ENCODE data around the gene RTN4RL1. TPM values are rescaled to one million over a fixed set of nuclear protein-coding genes. Genes with fewer than 3 reads are reported as not detected.

RTN4RL1 gene
- total and polyA plus RNA-seq, 4 experiments from 2014 or later = 0.27 to 2.0 (median 0.39) TPM

GRCh38 chr17:2055292-2056205 is 30.4 kb upstream of the RTN4RL1 start:
- intact Hi-C loops (cut with micrococcal nuclease) = loop anchor here (1.0 to 2.0 kb wide), 2 partner anchors 227 to 281 kb away; partner anchors contain the start of genes SGSM2 and TSR1
- POLR2A ChIA-PET (ENCODE audit: partially characterized antibody) = interaction anchor here (0.6 to 6.8 kb wide), 26 partner anchors 9 to 1056 kb away, joined by 3 to 75 read pairs (median 4); partner anchors contain the start of genes RILP, RTN4RL1, SMG6 and SRR
- Mint-ChIP-seq H3K9me3 (no peaks in the 10 kb centered on the region), H3K27ac (no peak overlapping the region), H3K4me1 (peaks cover 13 to 34% (median 23%) of the 10 kb centered on the region in 4 donors), H3K27me3 (no peaks in the 10 kb centered on the region), H3K36me3 (peaks cover under 1 to 9% of the 10 kb centered on the region in 2 donors), H3K4me3 (peak overlapping the region in 1 of 8 donors; percentile 69)
- Histone ChIP-seq H3K9me3 (ENCODE audit: control insufficient read depth in 1 of 2, low read length in 2 of 2) (no peaks in the 10 kb centered on the region), H3K27ac (ENCODE audit: low read depth, low read length) (peak overlapping the region; percentile 71), H3K27me3 (ENCODE audit: insufficient read depth, low read length) (no peaks in the 10 kb centered on the region), H3K36me3 (ENCODE audit: insufficient read depth, low read length) (no peaks in the 10 kb centered on the region), H3K4me1 (ENCODE audit: insufficient read depth, low read length) (peaks cover 30% of the 10 kb centered on the region), H3K4me3 (ENCODE audit: low read length in 2 of 2) (peak overlapping the region in 1 of 2 donors; percentile 63)
- DNase-seq = peak in 3 of 5 donors; percentile 32 to 44 (median 39)
- CTCF ChIA-PET (ENCODE audit: partially characterized antibody) = interaction anchor here (0.6 to 8.6 kb wide), 32 partner anchors 9 to 339 kb away, joined by 3 to 192 read pairs (median 6); partner anchors contain the start of genes SMG6, SRR and TSR1

- Mint-ChIP-seq H3K9me3 (no peaks in the 10 kb centered on the region), H3K4me1 (peaks cover 13 to 34% (median 21%) of the 10 kb centered on the region in 4 donors), H3K27me3 (no peaks in the 10 kb centered on the region), H3K27ac (peak within 1 kb of the TSS; percentile 87 to 96 (median 92)), H3K36me3 (peaks cover 0 to 4% of the 10 kb centered on the region in 2 donors), H3K4me3 (peak within 1 kb of the TSS; percentile 79 to 91 (median 83))
- Histone ChIP-seq H3K27ac (ENCODE audit: low read depth, low read length) (peak within 1 kb of the TSS; percentile 71), H3K27me3 (ENCODE audit: insufficient read depth, low read length) (no peaks in the 10 kb centered on the region), H3K9me3 (ENCODE audit: control insufficient read depth in 1 of 2, low read length in 2 of 2) (no peaks in the 10 kb centered on the region), H3K4me1 (ENCODE audit: insufficient read depth, low read length) (peaks cover 30% of the 10 kb centered on the region), H3K4me3 (ENCODE audit: low read length in 2 of 2) (peak within 1 kb of the TSS; percentile 47 to 63), H3K36me3 (ENCODE audit: insufficient read depth, low read length) (no peaks in the 10 kb centered on the region)
- ChIA-PET POLR2A (ENCODE audit: partially characterized antibody) (interaction anchor here (0.7 to 6.8 kb wide), 24 partner anchors 10 to 338 kb away, joined by 3 to 75 read pairs (median 6); partner anchors contain the start of genes RTN4RL1, SMG6, SRR and TSR1), CTCF (ENCODE audit: partially characterized antibody) (interaction anchor here (0.5 to 8.6 kb wide), 43 partner anchors 9 to 406 kb away, joined by 3 to 192 read pairs (median 5); partner anchors contain the start of genes SMG6 and SRR)
- peak; percentile 74 to 86 (median 83) for DNase-seq
- intact Hi-C loops (cut with micrococcal nuclease) = loop anchor here (1.0 to 2.0 kb wide), 6 partner anchors 190 to 347 kb away; partner anchors contain the start of genes MNT, SGSM2, SMG6 and SRR
Observed at GRCh38 chr17:2054512-2055291, 29.6 kb upstream of the RTN4RL1 start, which contains the start of gene HIC1. TSS of gene HIC1 (plus strand) at chr17:2055103. CDS start at chr17:2056691, 1,588 bp downstream.

GRCh38 chr17:2054262-2054511 is 29.1 kb upstream of the RTN4RL1 start:
- ChIA-PET POLR2A (ENCODE audit: partially characterized antibody) (interaction anchor here (0.7 to 6.8 kb wide), 16 partner anchors 13 to 282 kb away, joined by 3 to 75 read pairs (median 14); partner anchors contain the start of genes SMG6, SRR and TSR1), CTCF (ENCODE audit: partially characterized antibody) (interaction anchor here (0.5 to 8.6 kb wide), 38 partner anchors 8 to 405 kb away, joined by 3 to 192 read pairs (median 5); partner anchors contain the start of genes SMG6 and SRR)
- DNase-seq = no peak
- Mint-ChIP-seq H3K27me3 (no peaks in the 10 kb centered on the region), H3K9me3 (no peaks in the 10 kb centered on the region), H3K4me3 (peak overlapping the region; percentile 79 to 91 (median 83)), H3K27ac (peak overlapping the region; percentile 87 to 96 (median 92)), H3K4me1 (peaks cover 13 to 32% (median 19%) of the 10 kb centered on the region in 4 donors), H3K36me3 (peaks cover 0 to 4% of the 10 kb centered on the region in 2 donors)
- peak overlapping the region; percentile 71 for H3K27ac ChIP-seq (ENCODE audit: low read depth, low read length)
- intact Hi-C loops (cut with micrococcal nuclease) = loop anchor here (1.0 to 2.0 kb wide), 5 partner anchors 190 to 347 kb away; partner anchors contain the start of genes MNT, SGSM2, SMG6 and SRR
- H3K4me1 ChIP-seq (ENCODE audit: insufficient read depth, low read length) = peaks cover 33% of the 10 kb centered on the region
- no peaks in the 10 kb centered on the region for H3K9me3 ChIP-seq (ENCODE audit: control insufficient read depth in 1 of 2, low read length in 2 of 2)
- H3K4me3 ChIP-seq (ENCODE audit: low read length in 2 of 2) = peak overlapping the region; percentile 47 to 63
- H3K27me3 ChIP-seq (ENCODE audit: insufficient read depth, low read length) = no peaks in the 10 kb centered on the region
- no peaks in the 10 kb centered on the region for H3K36me3 ChIP-seq (ENCODE audit: insufficient read depth, low read length)

- Histone ChIP-seq H3K4me3 (ENCODE audit: low read length in 2 of 2) (peak overlapping the region; percentile 47 to 63), H3K9me3 (ENCODE audit: control insufficient read depth in 1 of 2, low read length in 2 of 2) (no peaks in the 10 kb centered on the region), H3K27me3 (ENCODE audit: insufficient read depth, low read length) (no peaks in the 10 kb centered on the region), H3K27ac (ENCODE audit: low read depth, low read length) (peak overlapping the region; percentile 71), H3K36me3 (ENCODE audit: insufficient read depth, low read length) (no peaks in the 10 kb centered on the region), H3K4me1 (ENCODE audit: insufficient read depth, low read length) (peaks cover 39% of the 10 kb centered on the region)
- Mint-ChIP-seq H3K9me3 (no peaks in the 10 kb centered on the region), H3K4me1 (peaks cover 13 to 38% (median 22%) of the 10 kb centered on the region in 4 donors), H3K4me3 (peak overlapping the region; percentile 79 to 91 (median 83)), H3K27me3 (no peaks in the 10 kb centered on the region), H3K36me3 (peaks cover 0 to 4% of the 10 kb centered on the region in 2 donors), H3K27ac (peak overlapping the region; percentile 87 to 96 (median 92))
- CTCF ChIA-PET (ENCODE audit: partially characterized antibody) = interaction anchor here (0.5 to 8.6 kb wide), 29 partner anchors 7 to 405 kb away, joined by 3 to 192 read pairs (median 6); no protein-coding TSS in a partner anchor
- POLR2A ChIA-PET (ENCODE audit: partially characterized antibody) = interaction anchor here (0.7 to 6.8 kb wide), 15 partner anchors 12 to 370 kb away, joined by 3 to 75 read pairs (median 6); partner anchors contain the start of genes OVCA2, SMG6, SRR and TSR1
- intact Hi-C loops (cut with micrococcal nuclease) = loop anchor here (1.0 to 2.0 kb wide), 5 partner anchors 191 to 348 kb away; partner anchors contain the start of genes MNT, SGSM2, SMG6 and SRR
- DNase-seq = peak; percentile 78 to 85 (median 82)
Observed at GRCh38 chr17:2053380-2054261, 28.5 kb upstream of the RTN4RL1 start.

GRCh38 chr17:2051933-2052559 is 26.9 kb upstream of the RTN4RL1 start:
- intact Hi-C loops (cut with micrococcal nuclease) = no loop called here
- no peaks in the 10 kb centered on the region for H3K9me3 ChIP-seq (ENCODE audit: control insufficient read depth in 1 of 2, low read length in 2 of 2)
- no peak overlapping the region for H3K27ac ChIP-seq (ENCODE audit: low read depth, low read length)
- H3K36me3 ChIP-seq (ENCODE audit: insufficient read depth, low read length) = no peaks in the 10 kb centered on the region
- no peaks in the 10 kb centered on the region for H3K9me3 Mint-ChIP-seq
- peaks cover 0 to 4% of the 10 kb centered on the region in 2 donors for H3K36me3 Mint-ChIP-seq
- H3K27ac Mint-ChIP-seq = peak overlapping the region; percentile 65 to 88 (median 80)
- peaks cover 11 to 39% (median 24%) of the 10 kb centered on the region in 4 donors for H3K4me1 Mint-ChIP-seq
- DNase-seq = no peak
- peak overlapping the region in 7 of 8 donors; percentile 48 to 80 (median 60) for H3K4me3 Mint-ChIP-seq
- POLR2A ChIA-PET (ENCODE audit: partially characterized antibody) = interaction anchor here (0.6 to 1.6 kb wide), 6 partner anchors 10 to 335 kb away, joined by 3 to 5 read pairs (median 4); partner anchors contain the start of genes OVCA2 and RTN4RL1
- no peak overlapping the region for H3K4me3 ChIP-seq (ENCODE audit: low read length in 2 of 2)
- no peaks in the 10 kb centered on the region for H3K27me3 ChIP-seq (ENCODE audit: insufficient read depth, low read length)
- CTCF ChIA-PET (ENCODE audit: partially characterized antibody) = interaction anchor here (1.3 to 2.0 kb wide), 4 partner anchors 193 to 231 kb away, joined by 3 to 7 read pairs (median 4); no protein-coding TSS in a partner anchor
- H3K4me1 ChIP-seq (ENCODE audit: insufficient read depth, low read length) = peaks cover 41% of the 10 kb centered on the region
- H3K27me3 Mint-ChIP-seq = no peaks in the 10 kb centered on the region

Measured in CD4-positive, alpha-beta memory T cell (primary cell).